Measurements from ENCODE around the gene VANGL2. TPM values are rescaled to one million over a fixed set of nuclear protein-coding genes. Genes with fewer than 3 reads are reported as not detected.
A peak's percentile ranks its signal among the peaks of the same experiment; 100 is the strongest.

Gene VANGL2
- total and polyA plus RNA-seq, 4 donors, result 0.07 to 1.4 (median 0.12) TPM

- DNase-seq (ENCODE audit: low spot score), result no peak
- no peak overlapping the region for H3K27ac ChIP-seq (ENCODE audit: low read depth in 1 of 2, low read length in 2 of 2)
- 96% methylated on average over 3 of the region's 3 CpGs for WGBS
- no peaks in the 10 kb centered on the region for H3K36me3 ChIP-seq (ENCODE audit: control insufficient read depth in 4 of 4, insufficient read depth in 3 of 4, low read depth in 1 of 4, low read length in 3 of 4)
- peaks cover 0 to 5% (median 0%) of the 10 kb centered on the region in 4 donors for H3K4me1 ChIP-seq (ENCODE audit: control insufficient read depth in 4 of 4, insufficient read depth in 4 of 4, low read length in 3 of 4)
- H3K9me3 ChIP-seq (ENCODE audit: control insufficient read depth in 4 of 4, low read length in 3 of 4), result no peaks in the 10 kb centered on the region
- no peak overlapping the region for H3K9ac ChIP-seq (ENCODE audit: low read depth in 1 of 2, low read length in 2 of 2)
- no peak for TF ChIP-seq TAF1 (conservative IDR thresholded peaks at IDR 0.05)
- TF ChIP-seq, protein P1, sequence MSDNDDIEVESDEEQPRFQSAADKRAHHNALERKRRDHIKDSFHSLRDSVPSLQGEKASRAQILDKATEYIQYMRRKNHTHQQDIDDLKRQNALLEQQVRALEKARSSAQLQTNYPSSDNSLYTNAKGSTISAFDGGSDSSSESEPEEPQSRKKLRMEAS (IDR thresholded peaks at IDR 0.05), result no peak
- TF ChIP-seq FOXA1 (IDR thresholded peaks at IDR 0.05), result no peak
- no peak for TF ChIP-seq EGR1 (IDR thresholded peaks at IDR 0.05; ENCODE audit: low read depth in 2 of 2)
- peaks cover 2 to 7% (median 3%) of the 10 kb centered on the region in 4 donors for H3K27me3 ChIP-seq (ENCODE audit: control insufficient read depth in 4 of 4, insufficient read depth in 4 of 4, low read length in 3 of 4)
- no peak overlapping the region for H3K4me3 ChIP-seq (ENCODE audit: low read depth in 1 of 3, low read length in 3 of 3)
Measured at GRCh38 chr1:160404094-160404493, 3.7 kb downstream of the VANGL2 start.

DNA sequence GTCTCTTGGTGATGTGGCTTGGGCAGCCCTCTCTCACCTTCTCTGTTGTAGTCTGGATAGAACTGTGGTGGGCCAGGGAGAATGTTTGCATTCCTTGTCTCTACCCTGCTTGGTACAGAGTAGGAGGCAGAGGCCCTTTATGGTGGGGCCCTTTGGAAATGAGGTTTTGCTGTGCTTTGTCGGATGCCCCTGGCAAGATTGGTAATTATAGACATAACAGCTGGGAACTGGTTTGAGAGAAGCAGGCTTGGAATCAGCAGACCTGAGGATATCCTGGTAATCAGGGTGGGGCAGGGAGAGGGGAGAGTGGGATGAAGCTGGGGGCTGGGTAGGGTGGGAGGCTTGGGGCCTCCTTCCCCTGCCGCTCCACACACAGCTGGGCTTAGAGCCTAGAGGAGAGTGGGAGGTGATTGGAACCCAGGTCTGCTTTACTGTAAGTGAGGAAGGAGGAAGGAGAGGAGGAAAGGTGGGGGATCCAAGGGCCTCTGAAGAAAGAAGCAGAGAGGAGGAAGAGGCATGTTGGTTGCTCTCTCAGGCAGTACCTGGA is 5.0 kb downstream of the VANGL2 start:
- no peaks in the 10 kb centered on the region for H3K36me3 ChIP-seq (ENCODE audit: control insufficient read depth in 4 of 4, insufficient read depth in 3 of 4, low read depth in 1 of 4, low read length in 3 of 4)
- peaks cover 2 to 7% (median 3%) of the 10 kb centered on the region in 4 donors for H3K27me3 ChIP-seq (ENCODE audit: control insufficient read depth in 4 of 4, insufficient read depth in 4 of 4, low read length in 3 of 4)
- TF ChIP-seq GABPA (IDR thresholded peaks at IDR 0.05 in 1 of 2, conservative IDR thresholded peaks at IDR 0.05 in 1 of 2) (no peak), HNF4A (conservative IDR thresholded peaks at IDR 0.05) (no peak), TAF1 (conservative IDR thresholded peaks at IDR 0.05) (no peak), HNF4G (IDR thresholded peaks at IDR 0.05) (no peak), FOXA2 (IDR thresholded peaks at IDR 0.05) (no peak), EGR1 (IDR thresholded peaks at IDR 0.05; ENCODE audit: low read depth in 2 of 2) (no peak), FOXA1 (IDR thresholded peaks at IDR 0.05) (no peak), SP1 (IDR thresholded peaks at IDR 0.05) (no peak), NR2F2 (IDR thresholded peaks at IDR 0.05) (no peak), RAD21 (IDR thresholded peaks at IDR 0.05) (no peak), RXRA (IDR thresholded peaks at IDR 0.05) (no peak), JUND (IDR thresholded peaks at IDR 0.05) (no peak), YY1 (IDR thresholded peaks at IDR 0.05) (no peak)
- TF ChIP-seq, protein P1 (IDR thresholded peaks at IDR 0.05), result no peak
- TF ChIP-seq, protein P2, sequence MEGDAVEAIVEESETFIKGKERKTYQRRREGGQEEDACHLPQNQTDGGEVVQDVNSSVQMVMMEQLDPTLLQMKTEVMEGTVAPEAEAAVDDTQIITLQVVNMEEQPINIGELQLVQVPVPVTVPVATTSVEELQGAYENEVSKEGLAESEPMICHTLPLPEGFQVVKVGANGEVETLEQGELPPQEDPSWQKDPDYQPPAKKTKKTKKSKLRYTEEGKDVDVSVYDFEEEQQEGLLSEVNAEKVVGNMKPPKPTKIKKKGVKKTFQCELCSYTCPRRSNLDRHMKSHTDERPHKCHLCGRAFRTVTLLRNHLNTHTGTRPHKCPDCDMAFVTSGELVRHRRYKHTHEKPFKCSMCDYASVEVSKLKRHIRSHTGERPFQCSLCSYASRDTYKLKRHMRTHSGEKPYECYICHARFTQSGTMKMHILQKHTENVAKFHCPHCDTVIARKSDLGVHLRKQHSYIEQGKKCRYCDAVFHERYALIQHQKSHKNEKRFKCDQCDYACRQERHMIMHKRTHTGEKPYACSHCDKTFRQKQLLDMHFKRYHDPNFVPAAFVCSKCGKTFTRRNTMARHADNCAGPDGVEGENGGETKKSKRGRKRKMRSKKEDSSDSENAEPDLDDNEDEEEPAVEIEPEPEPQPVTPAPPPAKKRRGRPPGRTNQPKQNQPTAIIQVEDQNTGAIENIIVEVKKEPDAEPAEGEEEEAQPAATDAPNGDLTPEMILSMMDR (IDR thresholded peaks at IDR 0.05; ENCODE audit: low read depth, low read length, missing input control), result no peak
- TF ChIP-seq, protein P3, sequence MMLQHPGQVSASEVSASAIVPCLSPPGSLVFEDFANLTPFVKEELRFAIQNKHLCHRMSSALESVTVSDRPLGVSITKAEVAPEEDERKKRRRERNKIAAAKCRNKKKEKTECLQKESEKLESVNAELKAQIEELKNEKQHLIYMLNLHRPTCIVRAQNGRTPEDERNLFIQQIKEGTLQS (IDR thresholded peaks at IDR 0.05), result no peak
- TF ChIP-seq, protein P4, sequence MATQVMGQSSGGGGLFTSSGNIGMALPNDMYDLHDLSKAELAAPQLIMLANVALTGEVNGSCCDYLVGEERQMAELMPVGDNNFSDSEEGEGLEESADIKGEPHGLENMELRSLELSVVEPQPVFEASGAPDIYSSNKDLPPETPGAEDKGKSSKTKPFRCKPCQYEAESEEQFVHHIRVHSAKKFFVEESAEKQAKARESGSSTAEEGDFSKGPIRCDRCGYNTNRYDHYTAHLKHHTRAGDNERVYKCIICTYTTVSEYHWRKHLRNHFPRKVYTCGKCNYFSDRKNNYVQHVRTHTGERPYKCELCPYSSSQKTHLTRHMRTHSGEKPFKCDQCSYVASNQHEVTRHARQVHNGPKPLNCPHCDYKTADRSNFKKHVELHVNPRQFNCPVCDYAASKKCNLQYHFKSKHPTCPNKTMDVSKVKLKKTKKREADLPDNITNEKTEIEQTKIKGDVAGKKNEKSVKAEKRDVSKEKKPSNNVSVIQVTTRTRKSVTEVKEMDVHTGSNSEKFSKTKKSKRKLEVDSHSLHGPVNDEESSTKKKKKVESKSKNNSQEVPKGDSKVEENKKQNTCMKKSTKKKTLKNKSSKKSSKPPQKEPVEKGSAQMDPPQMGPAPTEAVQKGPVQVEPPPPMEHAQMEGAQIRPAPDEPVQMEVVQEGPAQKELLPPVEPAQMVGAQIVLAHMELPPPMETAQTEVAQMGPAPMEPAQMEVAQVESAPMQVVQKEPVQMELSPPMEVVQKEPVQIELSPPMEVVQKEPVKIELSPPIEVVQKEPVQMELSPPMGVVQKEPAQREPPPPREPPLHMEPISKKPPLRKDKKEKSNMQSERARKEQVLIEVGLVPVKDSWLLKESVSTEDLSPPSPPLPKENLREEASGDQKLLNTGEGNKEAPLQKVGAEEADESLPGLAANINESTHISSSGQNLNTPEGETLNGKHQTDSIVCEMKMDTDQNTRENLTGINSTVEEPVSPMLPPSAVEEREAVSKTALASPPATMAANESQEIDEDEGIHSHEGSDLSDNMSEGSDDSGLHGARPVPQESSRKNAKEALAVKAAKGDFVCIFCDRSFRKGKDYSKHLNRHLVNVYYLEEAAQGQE (IDR thresholded peaks at IDR 0.05), result no peak
- TF ChIP-seq, protein P5, sequence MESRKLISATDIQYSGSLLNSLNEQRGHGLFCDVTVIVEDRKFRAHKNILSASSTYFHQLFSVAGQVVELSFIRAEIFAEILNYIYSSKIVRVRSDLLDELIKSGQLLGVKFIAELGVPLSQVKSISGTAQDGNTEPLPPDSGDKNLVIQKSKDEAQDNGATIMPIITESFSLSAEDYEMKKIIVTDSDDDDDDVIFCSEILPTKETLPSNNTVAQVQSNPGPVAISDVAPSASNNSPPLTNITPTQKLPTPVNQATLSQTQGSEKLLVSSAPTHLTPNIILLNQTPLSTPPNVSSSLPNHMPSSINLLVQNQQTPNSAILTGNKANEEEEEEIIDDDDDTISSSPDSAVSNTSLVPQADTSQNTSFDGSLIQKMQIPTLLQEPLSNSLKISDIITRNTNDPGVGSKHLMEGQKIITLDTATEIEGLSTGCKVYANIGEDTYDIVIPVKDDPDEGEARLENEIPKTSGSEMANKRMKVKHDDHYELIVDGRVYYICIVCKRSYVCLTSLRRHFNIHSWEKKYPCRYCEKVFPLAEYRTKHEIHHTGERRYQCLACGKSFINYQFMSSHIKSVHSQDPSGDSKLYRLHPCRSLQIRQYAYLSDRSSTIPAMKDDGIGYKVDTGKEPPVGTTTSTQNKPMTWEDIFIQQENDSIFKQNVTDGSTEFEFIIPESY (IDR thresholded peaks at IDR 0.05), result no peak
- H3K9ac ChIP-seq (ENCODE audit: low read depth in 1 of 2, low read length in 2 of 2), result no peak overlapping the region
- H3K4me1 ChIP-seq (ENCODE audit: control insufficient read depth in 4 of 4, insufficient read depth in 4 of 4, low read length in 3 of 4), result peaks cover 0 to 5% (median 0%) of the 10 kb centered on the region in 4 donors
- no peak overlapping the region for H3K27ac ChIP-seq (ENCODE audit: low read depth in 1 of 2, low read length in 2 of 2)
- peak; percentile 17 for DNase-seq (ENCODE audit: low spot score)
- WGBS, result 95% methylated on average over 2 of the region's 2 CpGs
- H3K9me3 ChIP-seq (ENCODE audit: control insufficient read depth in 4 of 4, low read length in 3 of 4), result no peaks in the 10 kb centered on the region
- H3K4me3 ChIP-seq (ENCODE audit: low read depth in 1 of 3, low read length in 3 of 3), result no peak overlapping the region

Data from liver (tissue), 9 donors.